Measurements from ENCODE around the gene ZNF516.

The ZNF516 gene

DNA sequence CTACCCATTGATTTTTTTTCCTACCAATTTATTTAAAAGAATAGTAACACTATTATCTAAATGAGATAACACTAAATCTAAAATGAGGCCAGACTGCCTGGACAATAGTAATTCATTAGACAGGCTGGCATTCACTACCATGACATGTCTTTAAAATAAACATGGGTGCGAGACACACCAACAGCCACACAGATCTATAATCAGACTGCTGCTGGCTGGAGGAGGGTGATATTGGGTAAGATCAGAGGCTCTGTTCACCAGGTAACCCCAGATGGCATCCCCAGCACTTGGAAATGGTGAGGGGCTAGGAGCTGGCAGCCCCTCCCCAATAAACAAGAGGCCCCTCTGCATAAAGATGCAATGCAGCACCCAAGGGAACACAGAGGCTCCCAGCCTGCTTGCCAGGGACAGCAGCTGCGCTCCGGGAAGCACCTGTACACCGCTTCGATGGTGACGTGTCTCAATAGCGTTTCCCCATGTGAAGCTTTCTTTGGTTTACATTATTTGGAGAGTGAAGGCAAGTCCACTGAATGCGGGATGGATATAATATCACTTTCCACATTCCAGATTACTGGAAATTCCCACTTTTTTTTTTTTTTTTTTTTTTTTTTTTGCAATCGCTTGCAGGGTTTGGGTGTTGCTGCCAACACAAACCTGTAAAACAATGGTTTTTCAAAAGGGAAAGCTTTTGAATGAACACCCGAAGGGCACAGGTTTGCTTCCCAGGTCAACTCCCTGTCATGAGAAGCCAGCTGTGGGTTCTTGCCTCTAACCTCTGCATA, 159.0 kb downstream of the ZNF516 start:
- no peak for DNase-seq

DNA sequence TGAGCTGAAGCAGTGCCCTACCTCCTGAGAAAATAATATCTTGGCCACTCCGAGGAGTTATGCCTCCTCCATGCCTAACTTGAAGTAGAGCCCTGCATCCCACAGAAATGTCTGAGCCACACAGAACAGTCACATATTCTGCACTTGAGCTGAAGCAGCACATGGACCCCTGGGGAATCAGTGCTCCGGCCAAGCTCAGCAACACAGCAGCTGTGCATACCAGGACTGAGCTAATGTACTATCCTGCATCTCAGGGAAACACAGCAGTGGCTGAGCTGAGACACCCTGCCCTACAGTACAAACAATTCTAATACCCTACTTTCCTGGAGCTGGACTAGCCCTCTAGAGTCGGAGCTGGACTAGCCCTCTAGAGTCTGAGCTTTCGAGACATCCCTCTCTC, 166.9 kb downstream of the ZNF516 start:
- no peak for DNase-seq

DNA sequence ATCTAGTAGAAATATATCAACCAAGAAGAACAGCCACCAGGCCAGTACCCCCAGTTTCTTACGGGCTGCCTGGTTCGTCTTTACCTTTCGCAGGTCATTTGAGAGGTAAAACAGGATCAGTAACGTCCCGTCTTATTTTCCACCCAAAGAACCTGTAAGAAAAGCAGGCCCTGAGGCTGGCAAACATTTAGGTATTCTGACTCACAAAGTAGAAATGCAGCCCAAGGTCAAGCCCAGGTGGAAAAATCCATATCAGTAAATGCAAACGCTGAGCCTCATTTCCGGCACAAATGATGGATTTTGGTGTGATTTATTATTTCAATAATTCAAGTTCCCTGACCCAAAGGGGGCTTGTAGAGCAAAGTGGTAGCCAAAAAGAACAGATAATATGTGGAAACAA, 171.2 kb downstream of the ZNF516 start:
- no peak for DNase-seq

GRCh38 chr18:76322686-76323085, 172.4 kb downstream of the ZNF516 start:
- no peak for DNase-seq

DNA sequence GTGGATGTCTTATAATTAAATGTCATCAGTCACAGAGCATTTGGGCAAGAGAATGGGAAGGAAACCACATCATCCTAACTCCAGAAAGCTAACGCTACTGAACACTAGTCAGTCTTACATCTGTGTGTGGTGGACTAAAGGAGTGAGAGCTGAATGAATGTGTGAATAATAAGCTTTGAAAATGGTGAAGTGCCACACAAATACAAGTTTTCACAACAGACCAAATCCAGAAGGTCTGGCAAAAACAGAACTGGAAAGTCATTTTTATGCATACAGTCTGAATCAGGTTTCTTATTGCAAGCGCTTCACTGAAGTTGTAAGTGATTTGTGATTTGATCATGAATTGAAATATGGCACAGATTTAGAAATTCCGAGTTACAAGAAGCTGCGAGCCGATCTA, 175.7 kb downstream of the ZNF516 start:
- no peak for DNase-seq

DNA sequence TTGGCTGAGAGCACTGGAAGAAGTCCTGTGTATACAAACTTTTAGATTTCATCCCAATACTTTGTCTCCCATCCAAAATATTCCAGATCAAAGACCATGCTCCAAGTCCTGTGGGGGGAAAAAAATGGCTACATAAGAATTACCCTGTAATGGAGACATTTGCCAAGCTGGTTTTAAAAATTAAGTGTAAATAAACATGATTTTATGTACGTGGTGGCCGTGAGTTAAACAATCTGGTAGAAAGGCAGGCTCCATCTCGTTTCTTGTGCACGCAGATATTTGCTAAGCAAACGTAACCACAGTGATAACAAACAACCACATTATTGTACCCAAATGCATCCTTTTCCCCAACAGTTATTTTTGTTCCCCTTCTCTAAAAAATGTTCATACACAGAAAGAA, 176.4 kb downstream of the ZNF516 start:
- DNase-seq, result no peak

DNA sequence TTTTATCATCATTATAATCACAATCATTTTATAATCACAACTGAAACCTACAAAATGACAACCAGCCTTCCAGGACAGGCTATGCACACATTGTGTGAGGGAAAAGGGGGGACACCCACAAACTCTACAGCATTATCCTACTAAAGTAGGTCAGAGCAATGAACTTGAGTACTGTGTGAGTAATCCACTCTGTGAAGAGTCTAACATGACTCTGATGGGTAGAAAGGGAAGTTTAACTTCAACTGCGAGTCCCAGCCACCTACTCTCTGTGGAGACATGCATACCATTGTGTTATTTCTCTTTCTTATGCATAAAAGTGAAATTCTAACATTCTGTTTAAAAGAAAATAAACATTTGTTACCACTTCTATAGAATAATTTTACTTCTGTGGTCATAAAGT, 177.9 kb downstream of the ZNF516 start:
- no peak for DNase-seq

DNA sequence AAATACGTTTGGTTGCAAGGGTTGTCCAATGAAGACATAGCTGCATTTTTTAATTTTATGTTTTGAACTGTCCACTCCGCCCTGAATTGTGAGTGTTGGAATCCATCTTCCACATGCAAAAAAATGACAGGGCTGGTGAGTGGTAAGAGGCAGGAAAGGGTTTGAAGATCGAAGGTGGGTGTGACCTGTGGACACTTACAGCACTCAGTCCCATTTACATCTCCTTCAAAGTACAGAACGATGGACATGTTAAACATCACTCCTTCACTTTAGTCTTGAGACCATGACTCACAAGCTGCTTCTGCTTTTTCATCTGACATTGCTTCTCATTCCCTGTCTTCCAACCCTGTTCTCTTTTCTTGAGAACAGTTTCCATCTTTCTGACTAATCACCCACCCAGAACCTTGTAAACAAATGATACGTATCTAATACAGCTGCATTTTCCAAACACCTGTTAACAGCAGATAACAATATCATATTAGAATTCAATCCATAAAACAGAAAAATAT, 179.3 kb downstream of the ZNF516 start:
- DNase-seq, result no peak

GRCh38 chr18:76314496-76314895, 180.5 kb downstream of the ZNF516 start:
- DNase-seq, result no peak

DNA sequence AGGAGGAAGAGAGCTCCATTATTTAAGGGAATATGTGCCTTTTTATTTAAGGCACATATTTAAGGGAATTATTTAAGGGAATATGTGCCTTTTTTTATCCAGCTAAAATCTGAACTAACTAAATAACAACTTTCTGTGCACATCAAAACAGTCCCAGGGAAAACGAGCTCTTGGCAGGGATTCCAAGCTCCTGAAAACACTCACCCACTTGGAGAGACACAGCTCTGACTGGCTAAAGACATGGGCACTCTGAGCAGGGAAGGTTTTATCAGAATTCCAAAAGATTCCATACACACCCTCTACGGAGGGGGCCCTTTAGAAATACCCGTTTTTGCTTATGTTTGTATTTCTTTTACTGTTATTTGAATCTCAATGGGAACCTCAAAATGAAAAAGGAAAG, 181.0 kb downstream of the ZNF516 start:
- DNase-seq, result no peak

Data from GF-D8 (cell line).